Mucosa of descending colon (tissue), 3 donors: ENCODE results near the gene KLHL40. TPM values are rescaled to one million over a fixed set of nuclear protein-coding genes. Genes with fewer than 3 reads are reported as not detected.

Source experiments
- ATAC-seq: fragments of 200-7000 bp; cut with Tn5 transposase; one replicate; pipeline ENCODE4 v1.9.1; 2020; ENCODE audit warnings: mild to moderate bottlenecking, moderate library complexity
- DNase-seq, 3 donors: peaks; one replicate each; pipeline ENCODE4 v3.0.0-alpha.2; 2020
- H3K36me3 ChIP-seq: fragments of 200-600 bp; one replicate; pipeline ENCODE4 v1.8.0; 2021; ENCODE audit warnings: low read depth, mild to moderate bottlenecking
- H3K4me1 ChIP-seq: fragments of 200-600 bp; one replicate; pipeline ENCODE4 v1.8.0; 2021; ENCODE audit warnings: low read depth, mild to moderate bottlenecking
- H3K4me3 ChIP-seq: fragments of 200-600 bp; one replicate; pipeline ENCODE4 v1.8.0; 2021; ENCODE audit warnings: mild to moderate bottlenecking
- H3K9me3 ChIP-seq: fragments of 200-600 bp; one replicate; pipeline ENCODE4 v1.8.0; 2021; ENCODE audit warnings: mild to moderate bottlenecking
- intact Hi-C, 2 donors: fragments of 100-400 bp; cut with DNase I in 1 of 2; cut with micrococcal nuclease in 1 of 2; formaldehyde crosslinking; loops; one replicate each; pipeline versions ENCODE4 v1.11.0 to v1.11.1; 2022; cut with DNase I, micrococcal nuclease
- total RNA-seq, 3 donors: library from RNA; stranded (reverse); fragmentation: NEBNext Ultra II Directional in 2 of 3; extraction: Animal tissue kit (Norgen Biotek cat#: 25700) in 2 of 3; gene quantifications; one replicate each; pipeline versions ENCODE4 v1.2.1 to v1.2.4, GENCODE V29; 2021 to 2023
- TF ChIP-seq, protein P1 (sequence below): fragments of 200-600 bp; IDR thresholded peaks from one replicate; pipeline ENCODE4 v1.8.0; 2022; ENCODE audit warnings: antibody characterized with exemption, mild to moderate bottlenecking
- donor health status: DM: no; HTN: no; CAD: no; lungs with moderate emphysema.
- donor health status: DM: no; HTN: no; CAD: no.
- donor health status: DM: no; HTN: yes; CAD: no.

The KLHL40 gene
- total RNA-seq, 3 donors from 2014 or later = not detected

GRCh38 chr3:42640771-42641370 is 44.5 kb upstream of the KLHL40 start:
- Histone ChIP-seq H3K4me1 (peaks cover 3% of the 10 kb centered on the region), H3K4me3 (no peak overlapping the region), H3K9me3 (no peaks in the 10 kb centered on the region), H3K36me3 (peaks cover 10% of the 10 kb centered on the region)
- TF ChIP-seq, protein P1, sequence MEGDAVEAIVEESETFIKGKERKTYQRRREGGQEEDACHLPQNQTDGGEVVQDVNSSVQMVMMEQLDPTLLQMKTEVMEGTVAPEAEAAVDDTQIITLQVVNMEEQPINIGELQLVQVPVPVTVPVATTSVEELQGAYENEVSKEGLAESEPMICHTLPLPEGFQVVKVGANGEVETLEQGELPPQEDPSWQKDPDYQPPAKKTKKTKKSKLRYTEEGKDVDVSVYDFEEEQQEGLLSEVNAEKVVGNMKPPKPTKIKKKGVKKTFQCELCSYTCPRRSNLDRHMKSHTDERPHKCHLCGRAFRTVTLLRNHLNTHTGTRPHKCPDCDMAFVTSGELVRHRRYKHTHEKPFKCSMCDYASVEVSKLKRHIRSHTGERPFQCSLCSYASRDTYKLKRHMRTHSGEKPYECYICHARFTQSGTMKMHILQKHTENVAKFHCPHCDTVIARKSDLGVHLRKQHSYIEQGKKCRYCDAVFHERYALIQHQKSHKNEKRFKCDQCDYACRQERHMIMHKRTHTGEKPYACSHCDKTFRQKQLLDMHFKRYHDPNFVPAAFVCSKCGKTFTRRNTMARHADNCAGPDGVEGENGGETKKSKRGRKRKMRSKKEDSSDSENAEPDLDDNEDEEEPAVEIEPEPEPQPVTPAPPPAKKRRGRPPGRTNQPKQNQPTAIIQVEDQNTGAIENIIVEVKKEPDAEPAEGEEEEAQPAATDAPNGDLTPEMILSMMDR = no peak
- ATAC-seq (no peak), DNase-seq (no peak)
- intact Hi-C loops = no loop called here

DNA sequence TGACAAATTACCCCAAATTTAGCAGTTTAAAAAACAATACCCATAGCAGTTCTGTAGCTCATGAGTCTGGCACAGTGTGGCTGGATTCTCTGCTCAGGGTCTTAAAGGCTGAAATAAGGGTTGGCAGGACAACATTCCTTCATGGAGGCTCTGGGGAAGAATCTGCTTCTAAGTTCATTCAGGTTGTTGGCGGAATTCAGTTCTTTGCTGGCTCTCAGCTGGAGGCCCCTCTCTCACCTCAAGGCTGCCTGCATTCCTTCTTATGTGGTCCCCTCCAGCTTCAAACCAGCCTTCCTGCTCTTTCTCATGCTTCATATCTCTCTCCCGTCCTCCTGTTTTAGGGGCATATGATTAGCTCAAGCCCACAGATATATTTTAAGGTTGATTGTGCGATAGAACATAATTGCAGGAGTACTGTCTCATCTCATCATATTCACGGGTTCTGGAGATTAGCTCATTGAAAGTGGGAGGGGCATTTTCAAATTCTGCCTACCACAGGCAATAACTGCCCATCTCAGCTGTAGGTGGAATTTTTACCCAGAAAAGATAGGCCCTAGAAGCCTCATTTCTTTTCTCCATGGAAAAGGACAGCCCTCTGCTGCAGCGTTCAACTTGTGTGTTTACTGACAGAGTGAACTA is 37.4 kb upstream of the KLHL40 start:
- intact Hi-C loops = no loop called here
- Histone ChIP-seq H3K4me3 (no peak overlapping the region), H3K36me3 (no peaks in the 10 kb centered on the region), H3K4me1 (peaks cover 12% of the 10 kb centered on the region), H3K9me3 (no peaks in the 10 kb centered on the region)
- no peak for DNase-seq
- TF ChIP-seq, protein P1 = no peak
- ATAC-seq = no peak

DNA sequence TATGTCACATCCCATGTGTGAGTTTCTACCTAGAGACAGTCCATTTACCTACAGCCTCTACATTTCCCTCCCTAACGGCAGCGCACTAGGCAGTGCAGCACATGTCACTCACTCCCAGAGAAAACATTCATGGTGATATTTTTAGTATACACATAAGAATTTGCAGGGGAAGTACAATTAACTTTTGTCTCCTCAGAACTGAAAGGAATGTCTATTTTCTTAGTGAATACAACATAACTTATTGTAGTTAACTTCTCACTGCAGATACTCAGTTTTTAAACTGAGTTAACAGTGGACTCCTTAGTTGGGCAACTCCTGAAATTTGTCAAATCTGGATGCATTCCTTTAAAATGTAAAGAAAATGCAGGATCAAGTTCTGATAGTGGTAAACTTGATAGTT is 36.3 kb upstream of the KLHL40 start:
- H3K36me3 ChIP-seq = no peaks in the 10 kb centered on the region
- ATAC-seq (no peak), DNase-seq (no peak)
- no peaks in the 10 kb centered on the region for H3K9me3 ChIP-seq
- intact Hi-C loops = no loop called here
- TF ChIP-seq, protein P1 = no peak
- peaks cover 15% of the 10 kb centered on the region for H3K4me1 ChIP-seq
- H3K4me3 ChIP-seq = no peak overlapping the region

DNA sequence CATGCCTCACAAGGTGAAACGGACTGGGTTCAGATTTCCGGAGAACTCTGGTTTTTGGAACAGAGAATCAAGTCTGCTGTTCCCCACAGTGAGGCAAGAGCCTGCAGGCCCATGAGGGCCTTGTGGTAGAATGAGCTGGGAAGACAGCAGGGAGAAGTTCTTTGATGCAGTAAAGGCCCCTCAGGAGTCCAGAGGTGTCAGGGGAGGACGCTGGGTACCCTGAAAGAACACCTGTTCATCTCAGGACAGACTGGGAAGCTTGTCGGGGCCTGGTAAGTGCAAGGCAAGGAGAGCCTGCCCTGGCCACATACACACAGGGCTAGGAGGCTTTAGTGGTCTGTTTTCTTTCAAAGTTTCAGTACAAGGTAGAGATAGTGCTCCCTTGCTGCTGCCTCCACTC is 35.6 kb upstream of the KLHL40 start:
- TF ChIP-seq, protein P1 = no peak
- no peaks in the 10 kb centered on the region for H3K36me3 ChIP-seq
- no peak for ATAC-seq
- no peak for DNase-seq
- H3K9me3 ChIP-seq = no peaks in the 10 kb centered on the region
- peaks cover 15% of the 10 kb centered on the region for H3K4me1 ChIP-seq
- no peak overlapping the region for H3K4me3 ChIP-seq
- intact Hi-C loops = loop anchor here in 1 of 2 donors (10.0 kb wide), 1 partner anchor 95 kb away; no protein-coding TSS in a partner anchor

DNA sequence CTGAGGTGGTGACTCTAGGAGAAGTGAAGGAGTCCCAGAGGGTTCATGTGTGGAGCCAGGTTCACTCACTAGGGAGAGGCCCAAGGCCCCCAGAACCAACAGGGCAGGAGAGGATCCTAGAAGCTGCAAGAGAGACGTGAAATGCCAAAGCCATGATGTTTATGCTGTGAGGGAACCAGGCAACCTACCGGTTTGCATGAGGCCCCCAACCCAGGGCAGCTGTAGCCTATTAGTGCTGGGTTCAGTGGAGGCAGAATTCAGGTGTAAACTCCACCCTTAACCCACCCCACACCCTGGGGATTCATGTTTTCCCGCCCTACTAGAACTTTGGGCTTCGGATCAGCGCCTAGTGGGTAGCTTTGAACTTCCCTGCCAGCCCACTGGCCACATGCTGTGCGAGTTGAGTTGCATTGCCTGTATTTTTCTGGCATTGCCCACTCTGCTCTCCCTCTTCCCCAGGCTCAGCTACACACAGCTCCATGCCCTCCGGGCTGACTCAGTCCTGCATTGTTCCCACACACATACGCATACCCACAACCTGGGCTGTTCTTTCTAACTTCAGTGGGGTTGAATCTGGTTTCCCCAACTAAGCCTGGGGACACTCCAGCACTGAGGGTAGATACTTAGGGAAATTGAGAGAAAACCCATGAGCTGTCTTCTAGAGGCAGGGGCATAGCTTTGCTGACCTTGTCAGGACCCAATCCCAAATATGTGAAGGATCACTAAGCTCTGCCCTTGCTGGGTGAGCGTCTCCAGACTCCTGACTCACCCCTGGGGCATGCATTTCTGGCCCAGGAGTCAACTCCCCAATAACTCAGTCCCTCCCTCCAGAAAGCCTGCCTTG is 33.9 kb upstream of the KLHL40 start:
- Histone ChIP-seq H3K4me3 (no peak overlapping the region), H3K4me1 (peaks cover 17% of the 10 kb centered on the region), H3K36me3 (no peaks in the 10 kb centered on the region), H3K9me3 (no peaks in the 10 kb centered on the region)
- intact Hi-C loops = loop anchor here in 1 of 2 donors (10.0 kb wide), 1 partner anchor 93 kb away; no protein-coding TSS in a partner anchor
- ATAC-seq = no peak
- TF ChIP-seq, protein P1 = no peak
- no peak for DNase-seq
